HFFc6 (cell line): Measurements from ENCODE around the gene BNIPL. TPM values are rescaled to one million over a fixed set of nuclear protein-coding genes. Genes with fewer than 3 reads are reported as not detected.
A peak's percentile ranks its signal among the peaks of the same experiment; 100 is the strongest.

Source experiments
- DNase-seq: peaks from one replicate; pipeline ENCODE4 v3.0.0-alpha.2; 2018
- H3K27ac Mint-ChIP-seq: 2 replicates; pipeline ENCODE4 v1.8.0; 2020; ENCODE audit warnings: mild to moderate bottlenecking, mixed read lengths
- H3K27me3 Mint-ChIP-seq: 2 replicates; pipeline ENCODE4 v1.8.0; 2021; ENCODE audit warnings: mild to moderate bottlenecking, moderate library complexity, mixed read lengths; ENCODE audit not compliant: insufficient read depth
- H3K36me3 Mint-ChIP-seq: 2 replicates; pipeline ENCODE4 v1.8.0; 2021; ENCODE audit warnings: low read depth, mixed read lengths
- H3K4me1 Mint-ChIP-seq: 2 replicates; pipeline ENCODE4 v1.8.0; 2020; ENCODE audit warnings: low read depth, mixed read lengths
- H3K4me3 Mint-ChIP-seq: 2 replicates; pipeline ENCODE4 v1.8.0; 2020; ENCODE audit warnings: mild to moderate bottlenecking, moderate library complexity, mixed read lengths
- H3K9me3 Mint-ChIP-seq: 2 replicates; pipeline ENCODE4 v1.8.0; 2020; ENCODE audit warnings: mild to moderate bottlenecking, mixed read lengths
- total RNA-seq, 6 experiments: library from RNA; stranded (reverse); fragmentation: NEBNext Ultra II Directional; extraction: Animal tissue kit (Norgen Biotek cat#: 25700); gene quantifications; 2 replicates in 1 of 6; 3 replicates in 5 of 6; pipeline ENCODE4 v1.2.3, GENCODE V29; 2021
- TF ChIP-seq, protein P1 (sequence below): fragments of 200-600 bp; sonication (generic); IDR thresholded peaks from 2 replicates; pipeline ENCODE4 v1.5.0; 2021; ENCODE audit warnings: antibody characterized with exemption, mild to moderate bottlenecking

Gene BNIPL
- total RNA-seq, 6 experiments from 2014 or later: 0.06 to 0.31 (median 0.12) TPM; not detected in 1

DNA sequence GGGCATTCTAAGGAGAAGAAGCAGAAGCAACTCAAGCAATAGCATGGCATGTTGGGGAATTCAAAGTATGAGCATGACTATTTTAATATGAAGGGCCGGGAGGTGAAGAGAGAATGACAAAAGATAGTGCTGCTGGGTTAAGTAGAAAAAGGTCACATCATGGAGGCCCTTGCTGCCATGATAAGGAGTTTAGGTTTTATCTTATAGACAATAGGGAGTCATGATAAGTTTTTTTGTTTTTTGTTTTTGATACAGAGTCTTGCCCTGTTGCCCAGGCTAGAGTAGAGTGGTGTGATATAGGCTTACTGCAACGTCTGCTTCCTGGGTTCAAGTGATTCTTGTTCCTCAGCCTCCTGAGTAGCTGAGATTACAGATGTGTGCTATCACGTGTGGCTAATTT, 3.1 kb downstream of the BNIPL start:
- no peak for DNase-seq
- no peak overlapping the region for H3K27ac Mint-ChIP-seq
- no peaks in the 10 kb centered on the region for H3K9me3 Mint-ChIP-seq
- no peak overlapping the region for H3K4me3 Mint-ChIP-seq
- peaks cover 3% of the 10 kb centered on the region for H3K27me3 Mint-ChIP-seq
- TF ChIP-seq, protein P1, sequence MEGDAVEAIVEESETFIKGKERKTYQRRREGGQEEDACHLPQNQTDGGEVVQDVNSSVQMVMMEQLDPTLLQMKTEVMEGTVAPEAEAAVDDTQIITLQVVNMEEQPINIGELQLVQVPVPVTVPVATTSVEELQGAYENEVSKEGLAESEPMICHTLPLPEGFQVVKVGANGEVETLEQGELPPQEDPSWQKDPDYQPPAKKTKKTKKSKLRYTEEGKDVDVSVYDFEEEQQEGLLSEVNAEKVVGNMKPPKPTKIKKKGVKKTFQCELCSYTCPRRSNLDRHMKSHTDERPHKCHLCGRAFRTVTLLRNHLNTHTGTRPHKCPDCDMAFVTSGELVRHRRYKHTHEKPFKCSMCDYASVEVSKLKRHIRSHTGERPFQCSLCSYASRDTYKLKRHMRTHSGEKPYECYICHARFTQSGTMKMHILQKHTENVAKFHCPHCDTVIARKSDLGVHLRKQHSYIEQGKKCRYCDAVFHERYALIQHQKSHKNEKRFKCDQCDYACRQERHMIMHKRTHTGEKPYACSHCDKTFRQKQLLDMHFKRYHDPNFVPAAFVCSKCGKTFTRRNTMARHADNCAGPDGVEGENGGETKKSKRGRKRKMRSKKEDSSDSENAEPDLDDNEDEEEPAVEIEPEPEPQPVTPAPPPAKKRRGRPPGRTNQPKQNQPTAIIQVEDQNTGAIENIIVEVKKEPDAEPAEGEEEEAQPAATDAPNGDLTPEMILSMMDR: no peak
- H3K36me3 Mint-ChIP-seq: peaks cover 6% of the 10 kb centered on the region
- H3K4me1 Mint-ChIP-seq: peaks cover under 1% of the 10 kb centered on the region; the same call in 1 of the 2 replicates

DNA sequence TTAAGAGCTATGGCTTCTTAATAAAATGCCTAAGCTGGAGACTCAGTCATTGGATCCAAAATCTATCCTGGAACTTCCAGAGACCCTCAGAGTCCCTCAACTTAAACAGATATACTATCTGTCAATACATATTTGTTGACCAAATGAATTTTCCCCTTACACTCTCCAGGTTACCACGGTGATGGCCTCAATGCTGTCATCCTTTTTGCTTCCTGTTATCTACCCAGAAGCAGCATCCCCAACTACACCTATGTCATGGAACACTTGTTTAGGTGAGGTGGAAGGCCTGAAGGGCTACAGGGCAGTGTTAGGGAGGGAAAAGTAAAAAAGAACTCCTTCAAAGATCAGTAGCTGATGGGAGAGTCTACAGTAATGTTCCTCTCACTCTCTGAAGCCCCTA, 6.8 kb downstream of the BNIPL start:
- no peak overlapping the region for H3K4me3 Mint-ChIP-seq
- H3K27ac Mint-ChIP-seq: no peak overlapping the region
- no peak for DNase-seq
- H3K9me3 Mint-ChIP-seq: no peaks in the 10 kb centered on the region
- H3K27me3 Mint-ChIP-seq: no peaks in the 10 kb centered on the region; the same call in 1 of the 2 replicates
- H3K36me3 Mint-ChIP-seq: no peaks in the 10 kb centered on the region
- peaks cover 15% of the 10 kb centered on the region for H3K4me1 Mint-ChIP-seq
- TF ChIP-seq, protein P1: no peak

DNA sequence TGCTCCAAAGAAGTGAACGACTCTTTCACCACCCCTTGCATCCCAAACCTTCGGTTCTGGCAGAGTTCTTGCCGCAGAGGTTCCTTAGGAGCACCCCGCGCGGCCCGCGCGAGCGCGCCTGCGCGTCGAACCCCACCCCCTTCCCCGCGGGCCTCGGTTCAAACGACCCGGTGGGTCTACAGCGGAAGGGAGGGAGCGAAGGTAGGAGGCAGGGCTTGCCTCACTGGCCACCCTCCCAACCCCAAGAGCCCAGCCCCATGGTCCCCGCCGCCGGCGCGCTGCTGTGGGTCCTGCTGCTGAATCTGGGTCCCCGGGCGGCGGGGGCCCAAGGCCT, 11.2 kb downstream of the BNIPL start, which contains the start of gene C1orf56:
Gene C1orf56 (plus strand): TSS at position 161 of the 334 bp plus-strand sequence. CDS start 97 bp downstream, at position 258.
- no peaks in the 10 kb centered on the region for H3K9me3 Mint-ChIP-seq
- peaks cover 4% of the 10 kb centered on the region for H3K27me3 Mint-ChIP-seq
- peak; percentile 39 for DNase-seq
- peaks cover 31% of the 10 kb centered on the region for H3K4me1 Mint-ChIP-seq
- peak within 1 kb of the TSS; percentile 95 for H3K4me3 Mint-ChIP-seq
- TF ChIP-seq, protein P1: no peak
- H3K27ac Mint-ChIP-seq: peak within 1 kb of the TSS; percentile 96
- H3K36me3 Mint-ChIP-seq: peaks cover 6% of the 10 kb centered on the region

DNA sequence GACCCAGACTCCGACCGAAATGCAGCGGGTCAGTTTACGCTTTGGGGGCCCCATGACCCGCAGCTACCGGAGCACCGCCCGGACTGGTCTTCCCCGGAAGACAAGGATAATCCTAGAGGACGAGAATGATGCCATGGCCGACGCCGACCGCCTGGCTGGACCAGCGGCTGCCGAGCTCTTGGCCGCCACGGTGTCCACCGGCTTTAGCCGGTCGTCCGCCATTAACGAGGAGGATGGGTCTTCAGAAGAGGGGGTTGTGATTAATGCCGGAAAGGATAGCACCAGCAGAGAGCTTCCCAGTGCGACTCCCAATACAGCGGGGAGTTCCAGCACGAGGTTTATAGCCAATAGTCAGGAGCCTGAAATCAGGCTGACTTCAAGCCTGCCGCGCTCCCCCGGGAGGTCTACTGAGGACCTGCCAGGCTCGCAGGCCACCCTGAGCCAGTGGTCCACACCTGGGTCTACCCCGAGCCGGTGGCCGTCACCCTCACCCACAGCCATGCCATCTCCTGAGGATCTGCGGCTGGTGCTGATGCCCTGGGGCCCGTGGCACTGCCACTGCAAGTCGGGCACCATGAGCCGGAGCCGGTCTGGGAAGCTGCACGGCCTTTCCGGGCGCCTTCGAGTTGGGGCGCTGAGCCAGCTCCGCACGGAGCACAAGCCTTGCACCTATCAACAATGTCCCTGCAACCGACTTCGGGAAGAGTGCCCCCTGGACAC, 11.7 kb downstream of the BNIPL start:
- H3K27me3 Mint-ChIP-seq: peaks cover 4% of the 10 kb centered on the region
- peaks cover 6% of the 10 kb centered on the region for H3K36me3 Mint-ChIP-seq
- H3K27ac Mint-ChIP-seq: peak overlapping the region; percentile 96
- H3K9me3 Mint-ChIP-seq: no peaks in the 10 kb centered on the region
- peak; percentile 76 for DNase-seq
- H3K4me1 Mint-ChIP-seq: peaks cover 31% of the 10 kb centered on the region
- peak overlapping the region; percentile 95 for H3K4me3 Mint-ChIP-seq
- TF ChIP-seq, protein P1: peak; percentile 77

DNA sequence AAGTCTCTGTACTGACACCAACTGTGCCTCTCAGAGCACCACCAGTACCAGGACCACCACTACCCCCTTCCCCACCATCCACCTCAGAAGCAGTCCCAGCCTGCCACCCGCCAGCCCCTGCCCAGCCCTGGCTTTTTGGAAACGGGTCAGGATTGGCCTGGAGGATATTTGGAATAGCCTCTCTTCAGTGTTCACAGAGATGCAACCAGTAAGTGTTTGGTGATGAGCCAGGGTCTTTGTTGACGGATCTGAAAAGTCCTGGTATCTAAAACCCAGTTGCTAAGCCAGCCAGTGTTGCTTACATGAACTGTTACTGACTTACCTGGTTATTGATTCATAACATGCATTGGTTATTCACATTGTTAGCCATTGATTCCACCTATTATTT, 12.3 kb downstream of the BNIPL start:
- Mint-ChIP-seq H3K27ac (peak overlapping the region; percentile 96), H3K4me1 (peaks cover 31% of the 10 kb centered on the region), H3K36me3 (peaks cover 6% of the 10 kb centered on the region), H3K27me3 (peaks cover 4% of the 10 kb centered on the region), H3K4me3 (peak overlapping the region; percentile 95), H3K9me3 (no peaks in the 10 kb centered on the region)
- TF ChIP-seq, protein P1: peak; percentile 39
- DNase-seq: no peak
